IMR-90 (cell line): ENCODE results near the gene HBM. TPM values are rescaled to one million over a fixed set of nuclear protein-coding genes. Genes with fewer than 3 reads are reported as not detected.

Source experiments
- ATAC-seq: fragments of 200-7000 bp; cut with Tn5 transposase; 2 replicates; pipeline ENCODE4 v1.9.1; 2020; ENCODE audit warnings: low read depth, mild to moderate bottlenecking, moderate library complexity
- BruUV-seq: library from RNA; stranded (reverse); fragments of 400-500 nt; replicated peaks from 2 replicates; lab custom pipeline; 2021; lab: Mats Ljungman, UMichigan
- CTCF ChIA-PET: fragments of 300-600 bp; formaldehyde crosslinking; extraction: SDS; loops from one replicate; lab custom pipeline; 2021; ENCODE audit warnings: antibody characterized with exemption; lab: Yijun Ruan, JAX
- POLR2A ChIA-PET: fragments of 300-600 bp; sonication (Branson Sonifier 250); formaldehyde crosslinking; loops from one replicate; lab custom pipeline; 2022; ENCODE audit warnings: antibody characterized with exemption; ENCODE audit not compliant: unreplicated experiment; lab: Charles Lee
- DNase-seq: peaks from one replicate; pipeline ENCODE4 v3.0.0; 2013
- H2AFZ ChIP-seq: replicated peaks from 2 replicates; pipeline ENCODE3; 2013; ENCODE audit warnings: low read length, mild to moderate bottlenecking; ENCODE audit not compliant: poor library complexity
- H2AK5ac ChIP-seq: 2 replicates; pipeline ENCODE4 v1.6.1; 2013; ENCODE audit warnings: low read depth, low read length, inconsistent platforms
- H2AK9ac ChIP-seq: replicated peaks from 2 replicates; pipeline ENCODE3; 2013; ENCODE audit warnings: mild to moderate bottlenecking, low read depth, low read length, moderate library complexity; ENCODE audit not compliant: poor library complexity
- H2BK120ac ChIP-seq: 2 replicates; pipeline ENCODE4 v1.6.1; 2013; ENCODE audit warnings: low read depth, low read length, inconsistent platforms
- H2BK15ac ChIP-seq: 3 replicates; pipeline ENCODE4 v1.6.1; 2013; ENCODE audit warnings: low read depth, low read length, inconsistent platforms
- H2BK20ac ChIP-seq: 2 replicates; pipeline ENCODE4 v1.6.1; 2013; ENCODE audit warnings: low read depth, mild to moderate bottlenecking, inconsistent platforms, low read length, moderate library complexity
- H2BK5ac ChIP-seq: 2 replicates; pipeline ENCODE4 v1.6.1; 2013; ENCODE audit warnings: mild to moderate bottlenecking, low read depth, low read length, inconsistent platforms; ENCODE audit not compliant: poor library complexity, severe bottlenecking
- H3K14ac ChIP-seq: replicated peaks from 2 replicates; pipeline ENCODE4 v1.6.1; 2013; ENCODE audit warnings: low read depth, low read length, inconsistent platforms
- H3K18ac ChIP-seq: 2 replicates; pipeline ENCODE4 v1.6.1; 2013; ENCODE audit warnings: low read depth, low read length, control low read depth
- H3K23ac ChIP-seq: 2 replicates; pipeline ENCODE4 v1.6.1; 2013; ENCODE audit warnings: low read depth, low read length, inconsistent platforms
- H3K27ac ChIP-seq: 2 replicates; pipeline ENCODE4 v1.5.1; 2013; ENCODE audit warnings: mild to moderate bottlenecking, control low read depth, low read length; ENCODE audit not compliant: insufficient read depth
- H3K27me3 ChIP-seq: 2 replicates; pipeline ENCODE4 v1.6.1; 2013; ENCODE audit warnings: low read length; ENCODE audit not compliant: control insufficient read depth, insufficient read depth
- H3K36me3 ChIP-seq: 2 replicates; pipeline ENCODE4 v1.6.1; 2013; ENCODE audit warnings: low read length, mixed read lengths; ENCODE audit not compliant: control insufficient read depth, insufficient read depth
- H3K4ac ChIP-seq: 2 replicates; pipeline ENCODE4 v1.6.1; 2013; ENCODE audit warnings: low read depth, low read length, inconsistent platforms
- H3K4me1 ChIP-seq: 2 replicates; pipeline ENCODE4 v1.6.1; 2013; ENCODE audit warnings: low read length, mixed read lengths; ENCODE audit not compliant: control insufficient read depth, insufficient read depth
- H3K4me2 ChIP-seq: 2 replicates; pipeline ENCODE4 v1.6.1; 2013; ENCODE audit warnings: low read depth, mild to moderate bottlenecking, control low read depth, low read length, moderate library complexity
- H3K4me3 ChIP-seq: 2 replicates; pipeline ENCODE4 v1.5.1; 2013; ENCODE audit warnings: low read depth, mild to moderate bottlenecking, control low read depth, low read length, moderate library complexity; ENCODE audit not compliant: insufficient read depth
- H3K56ac ChIP-seq: 2 replicates; pipeline ENCODE4 v1.6.1; 2013; ENCODE audit warnings: low read length, inconsistent platforms; ENCODE audit not compliant: insufficient read depth; ENCODE audit errors: extremely low read depth
- H3K79me1 ChIP-seq, 2 experiments: 2 replicates each; pipeline ENCODE4 v1.6.1; 2013; ENCODE audit warnings: low read length in 2 of 2, inconsistent platforms in 1 of 2, low read depth in 1 of 2
- H3K9ac ChIP-seq: 2 replicates; pipeline ENCODE4 v1.6.1; 2013; ENCODE audit warnings: low read depth, low read length, control low read depth
- H3K9me1 ChIP-seq: 2 replicates; pipeline ENCODE4 v1.6.1; 2013; ENCODE audit warnings: low read length, inconsistent platforms; ENCODE audit not compliant: insufficient read depth
- H3K9me3 ChIP-seq: 2 replicates; pipeline ENCODE4 v1.6.1; 2013; ENCODE audit warnings: low read length; ENCODE audit not compliant: control insufficient read depth, insufficient read depth
- H4K20me1 ChIP-seq: 2 replicates; pipeline ENCODE4 v1.6.1; 2013; ENCODE audit warnings: low read length, inconsistent platforms; ENCODE audit not compliant: insufficient read depth
- H4K5ac ChIP-seq: 2 replicates; pipeline ENCODE4 v1.6.1; 2013; ENCODE audit warnings: mild to moderate bottlenecking, low read depth, low read length, control low read depth
- H4K8ac ChIP-seq, 2 experiments: 2 replicates each; pipeline ENCODE4 v1.6.1; 2013; ENCODE audit warnings: low read depth in 2 of 2, low read length in 2 of 2, control low read depth in 1 of 2, inconsistent platforms in 1 of 2
- H4K91ac ChIP-seq: 2 replicates; pipeline ENCODE4 v1.6.1; 2013; ENCODE audit warnings: low read depth, low read length, inconsistent platforms; ENCODE audit not compliant: insufficient read depth
- BHLHE40 ChIP-seq: fragments of 150-350 bp; IDR thresholded peaks from 2 replicates; pipeline ENCODE4 v1.6.1; 2016; ENCODE audit warnings: mild to moderate bottlenecking, low read depth, low read length
- FOS ChIP-seq: fragments of 150-350 bp; IDR thresholded peaks from 2 replicates; pipeline ENCODE4 v1.6.1; 2016; ENCODE audit warnings: low read depth, low read length
- MAZ ChIP-seq: IDR thresholded peaks from 2 replicates; pipeline ENCODE4 v1.6.1; 2012; ENCODE audit warnings: low read depth, mild to moderate bottlenecking, low read length, improper control_type of control experiment, moderate library complexity, borderline replicate concordance
- WGBS, 2 experiments: methylation state at CpG; one replicate each; pipeline versions ENCODE4 v1.1.5 to v1.1.7; 2013; ENCODE audit warnings: missing lambda C conversion rate in 2 of 2; ENCODE audit not compliant: insufficient read length in 1 of 2; ENCODE audit errors: extremely low coverage in 2 of 2; 5-methylcytosine and 5-hydroxymethylcytosine counted together
- dilution Hi-C: fragments of 300-500 bp; cut with HindIII; formaldehyde crosslinking; loops from one replicate; pipeline ENCODE4 v1.14.3; 2018; ENCODE audit warnings: low sequenced_read_pairs; ENCODE audit not compliant: unreplicated experiment
- in situ Hi-C: fragments of 300-500 bp; cut with MboI; formaldehyde crosslinking; loops from 3 replicates; pipeline ENCODE4 v1.14.3; 2019; ENCODE audit warnings: low sequenced_read_pairs, inconsistent platforms, mixed read lengths
- intact Hi-C: fragments of 100-400 bp; cut with micrococcal nuclease; formaldehyde crosslinking; loops from 2 replicates; pipeline ENCODE4 v1.10.0; 2022
- polyA plus RNA-seq, 3 experiments: library from polyadenylated mRNA; depleted of rRNA; stranded (reverse); fragments of >200 nt; gene quantifications; 2 replicates each; pipeline ENCODE4 v1.2.3, GENCODE V29; 2012; ENCODE audit warnings: low replicate concordance in 1 of 3
- total RNA-seq: library from RNA; depleted of rRNA; stranded (reverse); fragments of >200 nt; gene quantifications from 2 replicates; pipeline ENCODE4 v1.2.3, GENCODE V29; 2012

Gene HBM
- total and polyA plus RNA-seq, 2 of the 4 experiments (the other 2 are of a cell fraction) = not detected

DNA sequence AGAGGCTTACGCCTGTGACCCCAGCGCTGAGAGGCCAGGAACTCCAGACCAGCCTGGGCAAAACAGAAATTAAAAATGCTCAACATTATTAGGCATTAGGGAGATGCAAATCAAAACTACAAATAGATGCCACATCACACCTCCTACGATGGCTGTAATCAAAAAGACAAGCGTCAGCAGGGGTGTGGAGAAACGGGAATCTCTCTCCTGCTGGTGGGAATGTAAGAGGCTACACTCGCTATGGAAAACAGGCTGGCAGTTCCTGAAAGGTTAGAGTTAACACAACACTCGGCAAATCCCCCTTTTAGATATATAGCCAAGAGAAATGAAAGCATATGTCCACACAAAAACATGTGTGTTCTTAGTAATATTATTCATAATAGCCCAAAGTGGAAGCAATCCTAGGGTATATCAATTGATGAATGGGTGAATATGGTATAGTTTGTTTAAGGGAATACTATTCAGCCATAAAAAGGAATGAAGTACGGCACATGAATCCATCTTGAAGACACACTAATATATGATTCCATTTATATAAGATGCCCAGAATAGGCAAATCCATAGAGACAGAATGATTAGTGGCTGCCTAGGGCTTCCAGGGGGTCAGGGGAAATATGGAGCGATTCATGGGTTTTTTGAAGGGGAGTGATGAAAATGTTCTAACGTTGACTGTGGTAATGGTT lies 25.5 kb upstream of the HBM start:
- Histone ChIP-seq H4K20me1 (no peaks in the 10 kb centered on the region), H3K9me1 (peaks cover 4% of the 10 kb centered on the region; the same call in 1 of the 2 replicates), H3K4me3 (no peak overlapping the region), H3K27ac (no peak overlapping the region), H4K91ac (no peak overlapping the region), H2AK9ac (no peak overlapping the region), H3K27me3 (no peaks in the 10 kb centered on the region), H2BK5ac (no peak overlapping the region), H2AK5ac (no peak overlapping the region), H3K36me3 (no peaks in the 10 kb centered on the region), H3K56ac (no peak overlapping the region), H3K4ac (no peak overlapping the region), H3K18ac (no peak overlapping the region), H3K23ac (no peak overlapping the region), H2BK120ac (no peak overlapping the region), H4K8ac (no peak overlapping the region), H4K5ac (no peak overlapping the region), H2BK20ac (no peak overlapping the region), H3K4me2 (no peak overlapping the region), H3K4me1 (peaks cover 4% of the 10 kb centered on the region; the same call in 1 of the 2 replicates), H3K9ac (no peak overlapping the region), H3K79me1 (peaks cover 5 to 16% of the 10 kb centered on the region in 2 experiments), H2BK15ac (no peak overlapping the region), H3K9me3 (no peaks in the 10 kb centered on the region), H3K14ac (no peak overlapping the region), H2AFZ (no peak overlapping the region)
- ATAC-seq (no peak), DNase-seq (no peak)
- TF ChIP-seq FOS (no peak), BHLHE40 (no peak), MAZ (no peak)
- CTCF ChIA-PET = no interaction called here
- dilution Hi-C loops = no loop called here
- whole genome bisulfite sequencing, 2 experiments = 50% methylated on average over 1 of the region's 10 CpGs; no CpG with 5 or more reads in 1 of the 2 experiments
- BruUV-seq = no TSS peak
- in situ Hi-C loops = no loop called here
- POLR2A ChIA-PET = no interaction called here
- intact Hi-C loops = no loop called here
